NOMO-1 (cell line): ENCODE measurements around the gene MSRB1.
"Not testable (repeated sequence)": the region's sequence is repeated elsewhere in the genome, so short reads cannot be mapped to it uniquely, and the experiment has no call there.

Experiments
- DNase-seq, 2 experiments: peaks; one replicate each; lab custom pipeline; 2025; ENCODE audit not compliant: unreplicated experiment in 2 of 2; lab: John Stamatoyannopoulos, UW

The MSRB1 gene

GRCh38 chr16:1903845-1904840 lies 38.9 kb downstream of the MSRB1 start:
- no peak for DNase-seq

GRCh38 chr16:1903220-1903574 lies 39.8 kb downstream of the MSRB1 start:
- no peak for DNase-seq

- no peak for DNase-seq
Observed at GRCh38 chr16:1902547-1903219, 40.3 kb downstream of the MSRB1 start.

- no peak for DNase-seq
Observed at GRCh38 chr16:1900452-1900774, 42.6 kb downstream of the MSRB1 start.

DNA sequence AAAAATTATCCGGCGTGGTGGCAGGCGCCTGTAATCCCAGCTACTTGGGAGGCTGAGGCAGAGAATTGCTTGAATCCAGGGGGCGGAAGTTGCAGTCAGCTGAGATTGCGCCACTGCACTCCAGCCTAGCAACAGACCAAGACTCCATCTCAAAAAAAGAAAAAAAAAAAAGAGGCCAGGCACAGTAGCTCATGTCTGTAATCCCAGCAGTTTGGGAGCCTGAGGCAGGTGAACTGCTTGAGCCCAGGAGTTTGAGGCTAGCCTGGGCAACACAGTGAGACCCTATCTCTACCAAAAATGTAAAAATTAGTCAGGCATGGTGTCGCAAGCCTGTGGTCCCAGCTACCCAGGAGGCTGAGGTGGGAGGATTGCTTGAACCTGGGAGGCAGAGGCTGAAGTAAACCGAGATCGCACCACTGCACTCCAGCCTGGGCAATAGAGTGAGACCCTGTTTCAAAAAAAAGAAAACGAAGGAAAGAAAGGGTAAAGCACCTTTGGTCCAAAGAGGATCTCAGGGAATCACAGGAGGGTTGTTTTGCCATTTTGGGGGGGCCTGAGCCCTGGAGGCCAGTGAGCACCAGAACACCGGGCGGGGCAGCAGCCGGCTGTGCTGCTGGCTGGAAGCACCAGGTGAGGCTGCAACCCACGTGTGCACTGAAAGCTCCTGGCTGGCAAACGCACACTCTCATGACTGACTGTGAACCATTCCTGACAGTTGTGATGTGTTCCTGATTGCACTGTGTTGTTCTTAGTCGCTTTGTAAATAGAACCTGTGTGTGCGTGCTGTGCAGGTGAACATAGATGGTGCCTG lies 43.2 kb downstream of the MSRB1 start:
- DNase-seq: no peak

DNA sequence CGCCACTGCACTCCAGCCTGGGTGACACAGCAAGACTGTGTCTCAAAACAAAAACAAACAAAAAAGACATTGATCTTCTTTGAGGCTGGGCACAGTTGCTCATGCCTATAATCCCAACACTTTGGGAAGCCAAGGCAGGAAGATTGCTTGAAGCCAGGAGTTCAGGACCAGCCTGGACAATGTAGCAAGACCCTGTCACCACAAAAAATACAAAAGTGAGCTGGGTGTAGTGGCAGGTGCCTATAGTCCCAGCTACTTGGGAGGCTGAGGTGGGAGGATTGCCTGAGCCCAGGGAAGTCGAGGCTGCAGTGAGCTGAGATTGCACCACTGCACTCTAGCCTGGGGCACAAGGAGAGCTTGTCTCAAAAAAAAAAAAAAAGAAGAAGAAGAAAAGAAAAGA lies 45.3 kb downstream of the MSRB1 start:
- DNase-seq: not testable (repeated sequence)

DNA sequence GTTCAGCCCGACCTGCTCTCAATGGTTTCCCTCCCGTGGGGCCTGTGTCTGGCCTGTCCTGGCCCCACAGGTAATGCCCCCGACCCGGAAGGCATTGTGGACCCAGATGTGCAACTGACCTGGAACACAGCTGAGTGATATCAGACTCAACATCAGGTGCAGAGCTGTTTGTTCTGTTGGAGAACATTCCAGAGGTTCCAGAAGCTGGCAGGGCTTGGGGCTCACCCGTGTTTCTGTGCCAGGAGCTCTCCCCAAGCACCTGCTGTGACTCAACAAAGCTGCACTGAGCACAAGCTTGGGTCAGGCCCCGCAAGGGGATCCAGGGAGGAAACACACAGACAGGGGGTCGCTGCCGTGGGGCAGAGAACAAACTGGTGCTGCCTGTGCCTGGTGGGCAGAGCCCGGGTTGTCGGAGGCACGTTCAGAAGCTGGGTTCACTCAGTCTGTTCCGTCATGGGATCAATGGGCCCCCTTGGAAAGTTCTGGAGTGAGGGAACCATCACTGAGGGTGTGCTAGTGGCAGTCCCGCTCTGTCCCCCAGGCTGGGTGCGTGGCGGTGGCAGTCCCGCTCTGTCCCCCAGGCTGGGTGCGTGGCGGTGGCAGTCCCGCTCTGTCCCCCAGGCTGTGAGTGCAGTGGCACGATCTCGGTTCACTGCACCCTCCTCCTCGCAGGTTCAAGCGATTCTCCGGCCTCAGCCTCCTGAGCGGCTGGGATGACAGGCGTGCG lies 46.9 kb downstream of the MSRB1 start:
- no peak for DNase-seq

- no peak for DNase-seq
Observed at GRCh38 chr16:1895068-1895467, 47.9 kb downstream of the MSRB1 start.

DNA sequence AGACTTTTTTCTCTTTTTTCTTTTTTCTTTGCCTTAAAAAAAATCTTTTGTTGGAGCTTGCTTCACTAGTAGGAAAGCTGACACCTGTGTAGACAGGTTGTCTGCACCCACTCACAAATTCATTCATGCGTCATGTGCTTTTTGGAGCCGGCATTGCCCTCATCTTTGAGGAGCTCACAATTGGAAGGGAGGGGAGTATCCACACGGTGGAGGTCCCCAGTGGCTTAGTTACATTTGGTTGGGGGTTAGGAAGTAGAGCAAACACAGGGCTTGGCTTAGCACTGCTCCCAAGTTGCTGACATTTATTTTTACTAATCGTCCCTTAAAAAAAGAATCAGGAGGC lies 52.3 kb downstream of the MSRB1 start:
- no peak for DNase-seq

GRCh38 chr16:1890024-1890707 lies 52.8 kb downstream of the MSRB1 start:
- DNase-seq: no peak
